ENCODE data around the gene HPS1. TPM values are rescaled to one million over a fixed set of nuclear protein-coding genes. Genes with fewer than 3 reads are reported as not detected.

Gene HPS1
- total and polyA plus RNA-seq, 2 donors (not counting 3 experiments of a cell fraction or from before 2014, with no cell fraction given) = 60.7 to 67.5 TPM

GRCh38 chr10:98438715-98439114 is 8.0 kb downstream of the HPS1 start:
- BruUV-seq (replicated peaks) = no TSS peak
- intact Hi-C loops (cut with micrococcal nuclease) (no loop called here), dilution Hi-C loops (cut with MboI; ENCODE audit: extremely low pct_ligation_motif_present, low sequenced_read_pairs) (no loop called here)
- Histone ChIP-seq H4K20me1 (replicated peaks; ENCODE audit: control insufficient read depth, extremely low read depth, insufficient read depth, low read length) (no peaks in the 10 kb centered on the region), H3K4me2 (ENCODE audit: insufficient read depth, low read length) (no peak overlapping the region), H3K27ac (ENCODE audit: insufficient read depth, low read depth, low read length) (no peak overlapping the region), H3K9ac (replicated peaks; ENCODE audit: extremely low read depth, insufficient read depth, low read length) (no peak overlapping the region), H2AFZ (ENCODE audit: low read depth, low read length) (no peak overlapping the region), H3K4me1 (ENCODE audit: control insufficient read depth, extremely low read depth, insufficient read depth, low read length) (peaks cover 13% of the 10 kb centered on the region), H3K36me3 (ENCODE audit: control insufficient read depth in 2 of 2, extremely low read depth in 1 of 2, insufficient read depth in 2 of 2, low read length in 2 of 2) (peaks cover 12 to 26% of the 10 kb centered on the region in 2 experiments), H3K4me3 (replicated peaks in 1 of 3; ENCODE audit: insufficient read depth in 1 of 3, low read depth in 1 of 3, low read length in 3 of 3) (no peak overlapping the region), H3K9me3 (replicated peaks; ENCODE audit: control insufficient read depth, insufficient read depth, low read length) (no peaks in the 10 kb centered on the region), H3K27me3 (ENCODE audit: control insufficient read depth in 2 of 2, insufficient read depth in 2 of 2, low read length in 2 of 2) (no peaks in the 10 kb centered on the region), H3K79me2 (ENCODE audit: control insufficient read depth, insufficient read depth, low read length) (no peaks in the 10 kb centered on the region), H3K9me1 (replicated peaks; ENCODE audit: control insufficient read depth, extremely low read depth, insufficient read depth, low read length) (no peaks in the 10 kb centered on the region)
- DNase-seq (ENCODE audit: low read depth, low spot score) = no peak
- POLR2A ChIA-PET = no interaction called here
- FAIRE-seq = no peak
- CTCF ChIA-PET = interaction anchor here (1.0 kb wide), 1 partner anchor 13 kb away, joined by 3 read pairs; no protein-coding TSS in a partner anchor
- no peak for TF ChIP-seq MYC (IDR thresholded peaks at IDR 0.05; ENCODE audit: low read depth, low read length)
- TF ChIP-seq MAX (IDR thresholded peaks at IDR 0.05; ENCODE audit: insufficient read depth, insufficient read length) = no peak
- TF ChIP-seq GATA2 (IDR thresholded peaks at IDR 0.05; ENCODE audit: insufficient read depth, insufficient read length, low read depth, low read length) = no peak
- TF ChIP-seq POLR2A (IDR thresholded peaks at IDR 0.05; ENCODE audit: low read depth, low read length) = no peak

GRCh38 chr10:98436704-98437103 is 10.0 kb downstream of the HPS1 start:
- TF ChIP-seq EZH2 (IDR thresholded peaks at IDR 0.05; ENCODE audit: borderline replicate concordance, low read depth, low read length, severe bottlenecking) (no peak), MAX (IDR thresholded peaks at IDR 0.05; ENCODE audit: insufficient read depth, insufficient read length) (no peak), MYC (IDR thresholded peaks at IDR 0.05; ENCODE audit: low read depth, low read length) (no peak), POLR2A (IDR thresholded peaks at IDR 0.05; ENCODE audit: low read depth, low read length) (no peak), JUN (IDR thresholded peaks at IDR 0.05; ENCODE audit: borderline replicate concordance, insufficient read depth, insufficient read length, low read depth) (no peak), FOS (IDR thresholded peaks at IDR 0.05; ENCODE audit: borderline replicate concordance, insufficient read depth, low read length) (no peak), CTCF (IDR thresholded peaks at IDR 0.05; ENCODE audit: extremely low read depth in 1 of 2, insufficient read depth in 1 of 2, low read depth in 1 of 2, low read length in 2 of 2) (no peak), POLR2AphosphoS5 (IDR thresholded peaks at IDR 0.05; ENCODE audit: insufficient read depth, low read depth, low read length) (no peak), GATA2 (IDR thresholded peaks at IDR 0.05; ENCODE audit: insufficient read depth, insufficient read length, low read depth, low read length) (no peak)
- Histone ChIP-seq H3K27me3 (ENCODE audit: control insufficient read depth in 2 of 2, insufficient read depth in 2 of 2, low read length in 2 of 2) (no peaks in the 10 kb centered on the region), H2AFZ (ENCODE audit: low read depth, low read length) (no peak overlapping the region), H3K9ac (replicated peaks; ENCODE audit: extremely low read depth, insufficient read depth, low read length) (no peak overlapping the region), H4K20me1 (replicated peaks; ENCODE audit: control insufficient read depth, extremely low read depth, insufficient read depth, low read length) (no peaks in the 10 kb centered on the region), H3K9me1 (replicated peaks; ENCODE audit: control insufficient read depth, extremely low read depth, insufficient read depth, low read length) (no peaks in the 10 kb centered on the region), H3K4me1 (ENCODE audit: control insufficient read depth, extremely low read depth, insufficient read depth, low read length) (peaks cover 13% of the 10 kb centered on the region), H3K79me2 (ENCODE audit: control insufficient read depth, insufficient read depth, low read length) (no peaks in the 10 kb centered on the region), H3K27ac (ENCODE audit: insufficient read depth, low read depth, low read length) (no peak overlapping the region), H3K4me3 (replicated peaks in 1 of 3; ENCODE audit: insufficient read depth in 1 of 3, low read depth in 1 of 3, low read length in 3 of 3) (no peak overlapping the region), H3K9me3 (replicated peaks; ENCODE audit: control insufficient read depth, insufficient read depth, low read length) (no peaks in the 10 kb centered on the region), H3K4me2 (ENCODE audit: insufficient read depth, low read length) (no peak overlapping the region), H3K36me3 (ENCODE audit: control insufficient read depth in 2 of 2, extremely low read depth in 1 of 2, insufficient read depth in 2 of 2, low read length in 2 of 2) (peaks cover 14 to 22% of the 10 kb centered on the region in 2 experiments)
- DNase-seq (ENCODE audit: low read depth, low spot score) (no peak), FAIRE-seq (no peak)
- intact Hi-C loops (cut with micrococcal nuclease) (no loop called here), dilution Hi-C loops (cut with MboI; ENCODE audit: extremely low pct_ligation_motif_present, low sequenced_read_pairs) (no loop called here)
- POLR2A ChIA-PET = no interaction called here
- CTCF ChIA-PET = interaction anchor here (3.7 kb wide), 1 partner anchor 11 kb away, joined by 25 read pairs; no protein-coding TSS in a partner anchor
- BruUV-seq (replicated peaks) = no TSS peak

Measured in endothelial cell of umbilical vein (primary cell).